GM18858 (cell line): ENCODE measurements around the gene SLC27A4.

Experiments used
- ATAC-seq: cut with Tn5 transposase; IDR thresholded peaks from one replicate; pipeline ENCODE4 v1.9.1; 2021; ENCODE audit not compliant: unreplicated experiment

The SLC27A4 gene

GRCh38 chr9:128390150-128390812 lies 50.0 kb downstream of the SLC27A4 start:
- no peak for ATAC-seq

GRCh38 chr9:128390813-128391711 lies 50.7 kb downstream of the SLC27A4 start:
- ATAC-seq: no peak

- ATAC-seq: no peak
Observed at GRCh38 chr9:128391956-128392301, 51.6 kb downstream of the SLC27A4 start.

GRCh38 chr9:128392302-128393144 lies 52.2 kb downstream of the SLC27A4 start:
- no peak for ATAC-seq

- ATAC-seq: no peak
Observed at GRCh38 chr9:128393145-128393775, 52.9 kb downstream of the SLC27A4 start.

GRCh38 chr9:128393970-128394369 lies 53.6 kb downstream of the SLC27A4 start:
- ATAC-seq: no peak

GRCh38 chr9:128394379-128395168 lies 54.2 kb downstream of the SLC27A4 start:
- no peak for ATAC-seq

- no peak for ATAC-seq
Observed at GRCh38 chr9:128396970-128397613, 56.8 kb downstream of the SLC27A4 start.

- no peak for ATAC-seq
Observed at GRCh38 chr9:128397831-128398230, 57.5 kb downstream of the SLC27A4 start.

- no peak for ATAC-seq
Observed at GRCh38 chr9:128399861-128400260, 59.5 kb downstream of the SLC27A4 start.

- ATAC-seq: no peak
Observed at GRCh38 chr9:128404560-128404959, 64.2 kb downstream of the SLC27A4 start.

GRCh38 chr9:128405077-128405779 lies 64.9 kb downstream of the SLC27A4 start:
- ATAC-seq: no peak

- no peak for ATAC-seq
Observed at GRCh38 chr9:128405780-128406171, 65.4 kb downstream of the SLC27A4 start.

GRCh38 chr9:128406848-128407391 lies 66.6 kb downstream of the SLC27A4 start:
- ATAC-seq: no peak

- no peak for ATAC-seq
Observed at GRCh38 chr9:128408963-128409431, 68.7 kb downstream of the SLC27A4 start.

- no peak for ATAC-seq
Observed at GRCh38 chr9:128409450-128409849, 69.1 kb downstream of the SLC27A4 start.

- no peak for ATAC-seq
Observed at GRCh38 chr9:128409978-128410377, 69.7 kb downstream of the SLC27A4 start.
